Transverse colon (tissue), 4 donors: ENCODE measurements around the gene NUP214. TPM values are rescaled to one million over a fixed set of nuclear protein-coding genes. Genes with fewer than 3 reads are reported as not detected.

Experiments
- DNase-seq: peaks from one replicate; pipeline ENCODE4 v3.0.0-alpha.2; 2019
- H3K27ac ChIP-seq, 4 donors: fragments of 200-600 bp; sonication (generic); 2 replicates each; pipeline ENCODE4 v1.5.1; 2016 to 2018; ENCODE audit warnings: inconsistent platforms in 4 of 4
- H3K27me3 ChIP-seq: fragments of 200-600 bp; sonication (generic); 2 replicates; pipeline ENCODE4 v1.5.1; 2017; ENCODE audit warnings: inconsistent platforms
- H3K36me3 ChIP-seq, 4 donors: fragments of 200-600 bp; sonication (generic); 2 replicates each; pipeline ENCODE4 v1.5.1; 2017 to 2019; ENCODE audit warnings: inconsistent platforms in 4 of 4
- H3K4me1 ChIP-seq, 4 donors: fragments of 200-600 bp; sonication (generic); 2 replicates each; pipeline ENCODE4 v1.5.1; 2017 to 2020; ENCODE audit warnings: inconsistent platforms in 4 of 4
- H3K4me3 ChIP-seq, 4 donors: fragments of 200-600 bp; sonication (generic); 1 replicate in 1 of 4; 2 replicates in 3 of 4; pipeline versions ENCODE4 v1.5.1 to v1.6.1; 2017 to 2019; ENCODE audit warnings: inconsistent platforms in 4 of 4
- H3K9me3 ChIP-seq, 2 donors: fragments of 200-600 bp; sonication (generic); 2 replicates each; pipeline ENCODE4 v1.5.1; 2017 to 2019; ENCODE audit warnings: inconsistent platforms in 2 of 2
- CTCF ChIP-seq, 5 experiments: fragments of 200-600 bp in 3 of 5; fragments of 450-650 bp in 2 of 5; sonication (generic) in 3 of 5; IDR thresholded peaks; 1 replicate in 2 of 5; 2 replicates in 3 of 5; pipeline ENCODE4 v1.5.1; 2016 to 2017; ENCODE audit warnings: antibody characterized with exemption in 5 of 5, inconsistent platforms in 3 of 5, mild to moderate bottlenecking in 2 of 5, moderate library complexity in 1 of 5
- EP300 ChIP-seq: sonication (generic); formaldehyde crosslinking; IDR thresholded peaks from one replicate; pipeline ENCODE4 v1.6.1; 2017; ENCODE audit warnings: antibody characterized with exemption, low read depth
- POLR2A ChIP-seq: fragments of 450-650 bp; IDR thresholded peaks from one replicate; pipeline ENCODE4 v1.6.1; 2016; ENCODE audit warnings: antibody characterized with exemption, mild to moderate bottlenecking, moderate library complexity
- POLR2AphosphoS5 ChIP-seq, 3 donors: sonication (generic); formaldehyde crosslinking; IDR thresholded peaks; one replicate each; pipeline ENCODE4 v1.6.1; 2016; ENCODE audit warnings: antibody characterized with exemption in 3 of 3
- WGBS, 2 donors: methylation state at CpG; one replicate each; pipeline ENCODE4 v1.1.5; 2018; ENCODE audit warnings: low coverage in 1 of 2; 5-methylcytosine and 5-hydroxymethylcytosine counted together
- in situ Hi-C, 4 donors: fragments of 200-750 bp; cut with MboI; loops; one replicate each; pipeline versions ENCODE4 v1.15.0 to v1.15.1; 2017; ENCODE audit warnings: low sequenced_read_pairs in 3 of 4, low pct_ligation_motif_present in 1 of 4, low pct_unique_long_range_greater_than_20kb in 1 of 4
- intact Hi-C: fragments of 100-400 bp; cut with DNase I; formaldehyde crosslinking; loops from one replicate; pipeline ENCODE4 v1.15.1; 2023; ENCODE audit warnings: low total_unique reads
- total RNA-seq, 4 donors: library from RNA; depleted of rRNA; stranded (reverse); fragments of >200 nt; gene quantifications; one replicate each; pipeline ENCODE4 v1.1.0, GENCODE V29; 2016

The NUP214 gene
- total RNA-seq, 4 donors from 2014 or later: 48.3 to 152 (median 85.9) TPM

GRCh38 chr9:131101207-131101964 lies 24.0 kb upstream of the NUP214 start:
- TF ChIP-seq CTCF (IDR thresholded peaks at IDR 0.05) (no peak), EP300 (no peak), POLR2A (no peak), POLR2AphosphoS5 (IDR thresholded peaks at IDR 0.05) (no peak)
- Histone ChIP-seq H3K27me3 (peaks cover 18% of the 10 kb centered on the region), H3K36me3 (no peaks in the 10 kb centered on the region), H3K27ac (no peak overlapping the region), H3K9me3 (no peaks in the 10 kb centered on the region), H3K4me1 (peaks cover 0 to 8% (median 6%) of the 10 kb centered on the region in 4 donors), H3K4me3 (no peak overlapping the region)
- 73 to 88% methylated on average over 4 to 10 of the region's 11 CpGs for WGBS, 2 donors
- no peak for DNase-seq
- in situ Hi-C loops: no loop called here
- intact Hi-C loops: no loop called here

GRCh38 chr9:131103024-131103423 lies 22.4 kb upstream of the NUP214 start:
- intact Hi-C loops: no loop called here
- no peak for DNase-seq
- H3K4me1 ChIP-seq: no peaks in the 10 kb centered on the region
- no peak for TF ChIP-seq CTCF (IDR thresholded peaks at IDR 0.05)
- no peak for TF ChIP-seq EP300
- TF ChIP-seq POLR2A: no peak
- TF ChIP-seq POLR2AphosphoS5 (IDR thresholded peaks at IDR 0.05): no peak
- no peaks in the 10 kb centered on the region for H3K9me3 ChIP-seq
- H3K36me3 ChIP-seq: no peaks in the 10 kb centered on the region
- peaks cover 1% of the 10 kb centered on the region for H3K27me3 ChIP-seq
- in situ Hi-C loops: no loop called here
- H3K4me3 ChIP-seq: no peak overlapping the region
- peak overlapping the region in 1 of 4 donors; percentile 9 for H3K27ac ChIP-seq
- 81% methylated on average over 9 of the region's 9 CpGs; no CpG with 5 or more reads in 1 of the 2 donors for WGBS, 2 donors

- no peaks in the 10 kb centered on the region for H3K36me3 ChIP-seq
- no peaks in the 10 kb centered on the region for H3K9me3 ChIP-seq
- no peak for TF ChIP-seq POLR2AphosphoS5 (IDR thresholded peaks at IDR 0.05)
- no peak for TF ChIP-seq POLR2A
- TF ChIP-seq EP300: no peak
- no peak for TF ChIP-seq CTCF (IDR thresholded peaks at IDR 0.05)
- 87% methylated on average over 3 of the region's 3 CpGs; no CpG with 5 or more reads in 1 of the 2 donors for WGBS, 2 donors
- intact Hi-C loops: no loop called here
- DNase-seq: no peak
- H3K27me3 ChIP-seq: no peaks in the 10 kb centered on the region
- H3K27ac ChIP-seq: no peak overlapping the region
- in situ Hi-C loops: no loop called here
- no peak overlapping the region for H3K4me3 ChIP-seq
- H3K4me1 ChIP-seq: no peaks in the 10 kb centered on the region
Observed at GRCh38 chr9:131103535-131103934, 21.9 kb upstream of the NUP214 start.

GRCh38 chr9:131104016-131104740 lies 21.2 kb upstream of the NUP214 start:
- in situ Hi-C loops: no loop called here

More at GRCh38 chr9:131104016-131104740, 21.2 kb upstream of the NUP214 start:
- TF ChIP-seq CTCF (IDR thresholded peaks at IDR 0.05): no peak
- no peaks in the 10 kb centered on the region for H3K9me3 ChIP-seq
- H3K36me3 ChIP-seq: no peaks in the 10 kb centered on the region
- no peak overlapping the region for H3K27ac ChIP-seq
- intact Hi-C loops: no loop called here
- H3K4me1 ChIP-seq: no peaks in the 10 kb centered on the region
- H3K4me3 ChIP-seq: no peak overlapping the region
- no peak for DNase-seq
- WGBS, 2 donors: 80% methylated on average over 5 of the region's 5 CpGs; no CpG with 5 or more reads in 1 of the 2 donors
- no peaks in the 10 kb centered on the region for H3K27me3 ChIP-seq
